Measurements from ENCODE around the gene MED12. TPM values are rescaled to one million over a fixed set of nuclear protein-coding genes. Genes with fewer than 3 reads are reported as not detected.

MED12 gene
- polyA plus RNA-seq, 3 donors, result 2.4 to 17.8 (median 5.0) TPM

GRCh38 chrX:71147496-71148277 lies 29.3 kb downstream of the MED12 start:
- H3K4me1 ChIP-seq (ENCODE audit: control insufficient read depth in 1 of 2, insufficient read depth in 2 of 2, low read length in 2 of 2), result peaks cover 17 to 29% of the 10 kb centered on the region in 2 donors
- WGBS (ENCODE audit: insufficient coverage), result 57% methylated on average over 8 of the region's 28 CpGs
- H3K36me3 Mint-ChIP-seq, result peaks cover 3 to 17% of the 10 kb centered on the region in 2 donors
- no peak overlapping the region for H3K4me3 Mint-ChIP-seq
- H3K4me2 ChIP-seq (replicated peaks; ENCODE audit: extremely low read depth, low read length, poor library complexity, severe bottlenecking), result no peak overlapping the region
- peaks cover 0 to 4% of the 10 kb centered on the region in 2 donors for H3K36me3 ChIP-seq (replicated peaks in 1 of 2; ENCODE audit: control insufficient read depth in 1 of 2, insufficient read depth in 2 of 2, low read length in 2 of 2)
- H3K9me3 ChIP-seq (replicated peaks in 1 of 2; ENCODE audit: control insufficient read depth in 1 of 2, insufficient read depth in 1 of 2, low read length in 2 of 2), result no peaks in the 10 kb centered on the region
- no peaks in the 10 kb centered on the region for H4K20me1 ChIP-seq (ENCODE audit: insufficient read depth, low read length)
- peaks cover 34% of the 10 kb centered on the region for H3K4me1 Mint-ChIP-seq
- H3K27me3 ChIP-seq (ENCODE audit: control insufficient read depth in 2 of 2, insufficient read depth in 2 of 2, low read length in 2 of 2), result no peaks in the 10 kb centered on the region
- no peak overlapping the region for H2AFZ ChIP-seq (ENCODE audit: insufficient read depth, low read depth, low read length, poor library complexity, severe bottlenecking)
- peaks cover 0 to 5% (median 0%) of the 10 kb centered on the region in 7 donors for H3K9me3 Mint-ChIP-seq
- no peak for TF ChIP-seq CTCF (IDR thresholded peaks at IDR 0.05)
- no peak overlapping the region for H3K9ac ChIP-seq (ENCODE audit: insufficient read depth, low read length, poor library complexity, severe bottlenecking)
- no peak overlapping the region for H3K27ac ChIP-seq (ENCODE audit: low read depth in 1 of 2, low read length in 2 of 2)
- H3K27me3 Mint-ChIP-seq (ENCODE audit: low read depth in 3 of 3), result peaks cover 0 to 11% (median 0%) of the 10 kb centered on the region in 3 donors
- H3K27ac Mint-ChIP-seq, result peak overlapping the region in 3 of 7 donors; percentile 18 to 79 (median 19)
- no peak overlapping the region for H3K4me3 ChIP-seq (replicated peaks in 1 of 3; ENCODE audit: low read depth in 2 of 3, low read length in 3 of 3)
- no peaks in the 10 kb centered on the region for H3K79me2 ChIP-seq (ENCODE audit: insufficient read depth, low read length)
- DNase-seq, result peak in 2 of 3 donors; percentile 18 to 35
- intact Hi-C loops (cut with micrococcal nuclease), result no loop called here

- no peak overlapping the region for H3K4me3 Mint-ChIP-seq
- peaks cover 17 to 28% of the 10 kb centered on the region in 2 donors for H3K4me1 ChIP-seq (ENCODE audit: control insufficient read depth in 1 of 2, insufficient read depth in 2 of 2, low read length in 2 of 2)
- no peak overlapping the region for H3K4me3 ChIP-seq (replicated peaks in 1 of 3; ENCODE audit: low read depth in 2 of 3, low read length in 3 of 3)
- no peak for DNase-seq
- H3K36me3 ChIP-seq (replicated peaks in 1 of 2; ENCODE audit: control insufficient read depth in 1 of 2, insufficient read depth in 2 of 2, low read length in 2 of 2), result peaks cover 1 to 3% of the 10 kb centered on the region in 2 donors
- no peak overlapping the region for H2AFZ ChIP-seq (ENCODE audit: insufficient read depth, low read depth, low read length, poor library complexity, severe bottlenecking)
- no peaks in the 10 kb centered on the region for H3K27me3 ChIP-seq (ENCODE audit: control insufficient read depth in 2 of 2, insufficient read depth in 2 of 2, low read length in 2 of 2)
- no peaks in the 10 kb centered on the region for H4K20me1 ChIP-seq (ENCODE audit: insufficient read depth, low read length)
- peaks cover 0 to 2% (median 0%) of the 10 kb centered on the region in 7 donors for H3K9me3 Mint-ChIP-seq
- peaks cover 6 to 18% of the 10 kb centered on the region in 2 donors for H3K36me3 Mint-ChIP-seq
- no peak overlapping the region for H3K27ac ChIP-seq (ENCODE audit: low read depth in 1 of 2, low read length in 2 of 2)
- WGBS (ENCODE audit: insufficient coverage), result no CpG with 5 or more reads among the region's 8 CpGs
- peaks cover 0 to 11% (median under 1%) of the 10 kb centered on the region in 3 donors for H3K27me3 Mint-ChIP-seq (ENCODE audit: low read depth in 3 of 3)
- TF ChIP-seq CTCF (IDR thresholded peaks at IDR 0.05), result no peak
- intact Hi-C loops (cut with micrococcal nuclease), result no loop called here
- H3K9me3 ChIP-seq (replicated peaks in 1 of 2; ENCODE audit: control insufficient read depth in 1 of 2, insufficient read depth in 1 of 2, low read length in 2 of 2), result no peaks in the 10 kb centered on the region
- no peaks in the 10 kb centered on the region for H3K79me2 ChIP-seq (ENCODE audit: insufficient read depth, low read length)
- peak overlapping the region in 2 of 7 donors; percentile 19 to 32 for H3K27ac Mint-ChIP-seq
- peaks cover 33% of the 10 kb centered on the region for H3K4me1 Mint-ChIP-seq
- H3K9ac ChIP-seq (ENCODE audit: insufficient read depth, low read length, poor library complexity, severe bottlenecking), result no peak overlapping the region
- H3K4me2 ChIP-seq (replicated peaks; ENCODE audit: extremely low read depth, low read length, poor library complexity, severe bottlenecking), result no peak overlapping the region
Measured at GRCh38 chrX:71148278-71148663, 29.9 kb downstream of the MED12 start.
